Measurements from ENCODE around the gene INPP4B.

INPP4B gene

DNA sequence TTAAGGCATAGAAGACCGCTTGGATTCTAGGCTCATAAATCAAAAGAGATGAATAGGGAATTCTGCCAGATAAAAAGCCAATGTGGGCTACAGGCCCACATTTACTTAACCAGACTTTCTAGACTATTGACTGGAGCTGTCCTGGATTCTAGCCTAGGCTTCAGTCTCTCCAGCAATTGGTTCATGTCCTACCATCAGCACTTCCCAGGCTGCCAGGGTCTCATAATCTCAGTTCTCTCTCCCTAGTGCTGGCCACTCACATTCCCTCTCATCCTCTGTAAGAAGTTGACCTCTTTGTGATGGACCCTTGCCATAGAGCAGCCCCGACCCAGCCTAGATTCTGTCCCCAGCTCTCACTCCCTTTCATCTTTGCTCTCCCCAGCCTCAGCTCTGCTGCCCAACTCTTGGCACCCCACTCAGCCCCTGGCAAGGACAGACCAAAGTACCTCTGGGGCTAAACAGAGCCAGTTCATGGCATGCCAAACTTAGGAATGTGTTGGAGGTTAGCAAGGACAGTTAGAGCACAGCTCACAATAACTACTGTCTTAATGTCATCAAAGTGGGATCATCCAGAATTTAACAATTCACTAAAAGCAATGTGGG, 396.2 kb downstream of the INPP4B start:
- DNase-seq: peak; percentile 87

DNA sequence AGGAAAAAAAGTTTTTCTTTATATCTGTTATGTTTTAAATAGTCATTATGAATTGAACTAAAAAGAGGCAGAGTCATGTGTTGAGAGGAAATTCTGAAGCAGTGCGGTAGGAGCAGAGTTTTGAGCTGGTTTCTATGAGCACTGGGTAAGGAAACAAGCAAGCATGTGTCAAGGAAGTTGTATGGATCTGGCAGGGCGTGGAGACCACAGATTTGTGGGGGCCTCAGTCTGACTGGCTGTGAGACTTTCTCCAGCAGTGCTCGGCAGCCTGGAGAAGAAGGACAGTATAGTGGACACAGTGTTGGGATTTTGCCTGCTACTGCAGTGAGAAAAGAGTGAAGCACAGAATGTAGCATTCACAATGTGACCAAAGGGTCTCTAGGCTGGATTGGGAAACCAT, 399.1 kb downstream of the INPP4B start:
- no peak for DNase-seq

DNA sequence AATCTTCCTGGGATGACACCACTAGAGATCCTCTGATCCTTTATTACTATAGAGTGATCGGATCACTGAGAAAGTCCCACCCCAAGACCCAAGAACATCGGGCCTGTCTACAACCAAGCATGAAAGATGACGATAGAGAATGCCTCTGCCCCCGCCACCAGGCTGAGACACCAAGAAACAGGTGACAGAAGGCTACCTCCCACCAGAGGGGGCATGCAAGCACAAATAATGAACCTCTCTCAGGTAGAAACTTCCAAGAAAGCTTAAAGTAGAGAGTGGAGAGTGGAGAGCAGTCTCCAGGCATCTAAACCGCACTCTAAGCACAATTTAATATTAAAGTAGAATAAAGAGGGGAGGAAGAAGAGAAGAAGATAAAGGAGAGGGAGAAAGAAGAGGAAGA, 402.6 kb downstream of the INPP4B start:
- no peak for DNase-seq

DNA sequence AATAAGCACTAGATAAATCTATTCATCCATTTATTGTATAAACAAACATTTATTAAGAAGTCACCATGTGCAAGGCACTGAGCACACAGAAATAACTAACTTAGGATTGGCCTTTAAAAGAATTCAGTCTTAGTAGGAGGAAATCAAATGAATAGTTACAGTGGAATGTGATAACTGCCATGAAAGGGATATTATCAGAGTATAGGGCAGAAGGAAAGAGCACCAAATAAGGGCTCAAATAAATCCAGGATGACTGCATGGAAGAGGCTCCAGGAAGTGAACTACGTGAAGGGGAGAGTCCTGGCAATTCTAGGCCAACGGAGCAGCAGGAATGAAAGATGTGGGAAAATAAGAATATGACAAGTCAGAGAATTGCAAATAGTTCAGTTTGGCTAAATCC, 406.0 kb downstream of the INPP4B start:
- no peak for DNase-seq

DNA sequence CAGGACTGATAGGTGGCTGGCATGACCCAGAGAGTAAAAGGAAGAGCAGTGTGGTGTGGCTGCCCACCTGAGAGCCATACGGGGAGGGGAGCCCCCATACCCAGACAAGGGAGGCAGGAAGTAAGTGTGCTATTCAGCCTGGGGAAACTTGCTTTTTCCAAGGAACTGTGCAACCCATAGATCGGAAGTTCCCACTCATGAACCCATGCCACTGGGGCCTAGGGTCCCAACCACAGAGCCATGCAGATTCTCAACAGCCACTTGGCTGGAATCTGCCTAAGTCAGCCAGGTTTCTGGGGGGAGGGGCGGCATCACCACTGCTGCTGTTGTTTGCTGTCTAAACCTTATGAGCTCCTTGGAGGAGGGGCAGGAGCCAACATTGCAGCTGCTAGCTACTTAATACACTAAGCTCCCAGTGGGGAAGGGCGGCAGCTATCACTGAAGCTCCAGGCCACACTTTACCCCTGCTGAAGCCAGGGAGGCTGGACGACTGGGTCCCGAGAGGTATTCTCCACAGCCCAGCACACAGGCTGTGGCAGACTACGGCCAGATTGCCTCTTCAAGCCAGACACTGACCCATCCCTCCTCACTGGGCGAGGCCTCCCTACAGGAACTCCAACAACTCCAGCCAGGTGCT, 410.4 kb downstream of the INPP4B start:
- DNase-seq: no peak

DNA sequence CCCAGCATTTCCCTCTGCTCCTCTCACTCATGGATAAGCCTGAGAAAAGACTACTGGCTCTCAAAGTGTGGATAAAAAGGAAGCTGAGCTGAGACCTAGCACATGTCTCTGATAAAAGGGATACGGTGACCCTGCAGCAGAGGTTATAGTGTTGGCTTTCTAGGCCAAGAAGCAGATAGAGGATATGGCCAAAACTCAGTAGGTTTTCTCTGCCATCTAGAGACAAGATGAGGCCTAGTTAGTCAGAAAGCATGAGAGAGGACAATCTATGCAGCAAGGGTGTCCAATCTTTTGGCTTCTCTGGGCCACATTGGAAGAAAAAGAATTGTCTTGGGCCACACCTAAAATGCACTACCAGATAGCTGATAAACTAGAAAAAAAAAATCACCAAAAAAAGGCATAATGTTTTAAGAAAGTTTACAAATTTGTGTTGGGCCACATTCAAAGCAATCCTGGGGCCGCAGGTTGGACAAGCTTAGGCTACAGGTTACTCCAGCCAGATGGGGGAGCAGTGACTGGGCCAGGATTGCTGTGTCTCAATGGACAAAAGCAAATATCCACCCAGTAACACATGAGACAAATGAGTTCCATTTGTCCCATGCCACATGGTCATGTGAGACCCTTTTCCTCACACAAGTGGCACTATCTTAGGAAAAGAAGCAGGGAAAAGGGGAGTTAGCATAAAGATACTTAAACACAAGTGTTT, 411.4 kb downstream of the INPP4B start:
- no peak for DNase-seq

DNA sequence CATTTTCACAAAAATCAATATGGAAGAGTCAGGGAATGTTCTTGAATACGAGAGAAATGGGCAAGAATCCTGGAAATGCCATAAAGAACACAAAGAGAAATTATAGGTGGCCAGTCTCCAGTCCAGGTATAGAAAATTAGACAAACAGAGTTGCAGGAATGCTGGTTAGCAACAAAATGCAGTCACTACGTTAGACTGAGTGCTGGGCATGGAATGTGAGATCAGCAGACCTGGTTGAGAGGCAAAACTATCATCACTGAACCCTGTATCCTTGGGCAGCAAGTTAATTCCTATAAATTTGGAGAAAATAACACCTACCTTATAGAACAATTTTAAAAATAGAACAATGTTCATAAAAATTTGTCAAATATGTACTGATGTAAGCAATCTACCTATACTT, 417.4 kb downstream of the INPP4B start:
- DNase-seq: no peak

DNA sequence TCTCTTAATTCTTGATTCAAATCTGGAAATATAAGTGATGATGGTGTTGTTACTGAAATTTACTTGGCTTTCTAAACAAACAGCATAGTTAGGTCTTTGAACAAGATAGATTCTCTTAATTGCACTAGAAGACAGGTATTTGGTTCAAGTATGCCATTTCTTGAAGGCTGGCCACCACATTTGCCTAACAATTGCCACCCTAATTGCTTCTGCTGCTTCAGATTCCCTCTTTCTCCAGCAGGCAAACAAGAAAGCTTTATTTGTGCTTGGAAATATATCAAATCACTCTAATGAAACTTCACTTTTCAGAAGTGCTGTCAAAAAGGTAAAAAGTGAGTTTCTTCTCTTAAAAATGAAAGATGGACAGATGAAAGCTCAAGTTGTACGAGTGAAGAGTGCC, 418.6 kb downstream of the INPP4B start:
- no peak for DNase-seq

DNA sequence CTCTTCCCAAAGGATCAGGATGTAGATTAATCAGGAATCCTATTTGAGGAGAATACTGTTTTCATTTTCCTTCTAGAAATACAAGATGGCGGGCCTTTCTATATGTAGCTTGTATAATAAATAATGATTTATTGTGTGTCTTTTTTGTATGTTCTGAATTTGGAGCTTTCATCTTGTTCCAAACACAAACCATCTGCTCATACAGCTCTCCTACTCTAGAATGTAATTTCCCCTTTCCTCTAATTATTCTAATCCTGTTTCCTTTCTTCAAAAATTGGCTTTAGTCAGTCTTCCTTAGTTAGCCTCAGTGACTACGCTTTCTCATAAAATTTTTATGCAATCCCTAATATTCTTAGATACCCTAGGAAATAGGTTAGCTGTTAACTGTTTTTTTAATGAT, 422.2 kb downstream of the INPP4B start:
- DNase-seq: no peak

DNA sequence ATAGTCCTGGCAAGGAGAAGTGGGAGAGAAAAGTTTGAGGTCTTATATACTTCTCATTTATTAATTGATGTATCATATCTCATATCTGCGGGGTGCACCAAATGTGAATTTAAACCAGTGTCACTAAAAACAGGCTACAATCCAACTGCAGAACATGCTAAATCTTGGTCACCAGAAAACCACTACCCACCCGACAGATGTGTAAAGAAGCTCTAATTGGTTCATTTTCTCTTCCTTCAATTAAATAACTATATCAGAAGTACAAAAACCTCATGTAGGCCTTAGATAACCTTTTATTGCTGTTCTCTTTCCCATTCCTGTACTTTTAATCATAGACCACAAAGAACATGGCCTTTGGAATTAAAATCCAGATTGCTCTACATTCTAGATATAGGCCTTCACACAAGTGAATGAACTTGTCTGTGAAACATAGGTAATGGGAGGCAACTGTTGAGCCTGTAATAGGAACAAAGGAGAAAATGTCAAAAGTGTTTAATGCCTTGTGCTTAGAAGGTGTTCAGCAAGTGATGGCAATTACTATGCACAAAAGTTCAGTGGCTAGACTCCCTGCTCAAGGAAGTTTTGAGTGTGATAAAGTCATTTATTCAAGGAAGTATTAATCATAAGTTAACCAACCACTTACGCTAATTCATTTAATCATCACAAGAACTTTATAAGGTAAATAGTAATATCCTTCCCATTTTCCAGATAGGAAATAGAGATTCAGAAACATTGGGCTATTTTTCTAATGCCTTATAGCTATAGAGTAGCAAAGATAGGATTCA, 425.6 kb downstream of the INPP4B start:
- DNase-seq: no peak

DNA sequence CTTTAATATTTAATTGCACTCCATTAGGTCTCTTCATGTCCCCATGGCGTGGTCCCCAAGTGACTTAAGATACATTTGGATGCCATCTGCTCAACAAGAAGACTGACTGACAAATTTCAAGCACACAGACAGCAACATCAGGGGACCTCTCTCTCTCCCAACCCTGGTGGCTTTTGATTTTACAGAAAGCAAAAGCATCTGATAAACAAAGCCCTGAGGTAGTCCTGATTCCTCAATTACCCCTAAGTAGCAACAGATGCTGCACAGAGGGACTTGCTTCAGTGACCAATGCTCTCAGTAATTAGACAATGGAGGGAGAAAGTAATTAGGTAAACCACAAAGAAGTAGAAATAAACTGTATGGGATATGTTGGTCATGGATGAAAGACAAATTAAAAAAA, 426.4 kb downstream of the INPP4B start:
- no peak for DNase-seq

DNA sequence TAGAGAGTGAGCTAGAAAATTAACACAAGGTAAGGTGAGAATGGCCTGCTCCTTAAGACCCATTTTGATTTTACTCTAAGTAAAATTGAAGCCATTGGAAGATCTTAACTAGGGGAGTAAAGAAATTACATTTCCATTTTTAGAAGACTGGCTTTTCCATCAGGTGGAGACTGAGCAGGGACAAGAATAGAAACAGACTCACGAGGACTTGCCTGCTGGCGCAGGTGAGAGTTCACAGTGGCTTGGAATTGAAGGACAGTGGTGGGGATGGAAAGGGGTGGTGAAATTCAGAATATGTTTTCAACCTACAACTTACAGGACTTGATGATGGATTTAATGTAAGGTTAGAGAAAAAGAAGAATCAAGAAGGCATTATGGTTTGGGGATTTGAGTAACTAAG, 427.4 kb downstream of the INPP4B start:
- no peak for DNase-seq

DNA sequence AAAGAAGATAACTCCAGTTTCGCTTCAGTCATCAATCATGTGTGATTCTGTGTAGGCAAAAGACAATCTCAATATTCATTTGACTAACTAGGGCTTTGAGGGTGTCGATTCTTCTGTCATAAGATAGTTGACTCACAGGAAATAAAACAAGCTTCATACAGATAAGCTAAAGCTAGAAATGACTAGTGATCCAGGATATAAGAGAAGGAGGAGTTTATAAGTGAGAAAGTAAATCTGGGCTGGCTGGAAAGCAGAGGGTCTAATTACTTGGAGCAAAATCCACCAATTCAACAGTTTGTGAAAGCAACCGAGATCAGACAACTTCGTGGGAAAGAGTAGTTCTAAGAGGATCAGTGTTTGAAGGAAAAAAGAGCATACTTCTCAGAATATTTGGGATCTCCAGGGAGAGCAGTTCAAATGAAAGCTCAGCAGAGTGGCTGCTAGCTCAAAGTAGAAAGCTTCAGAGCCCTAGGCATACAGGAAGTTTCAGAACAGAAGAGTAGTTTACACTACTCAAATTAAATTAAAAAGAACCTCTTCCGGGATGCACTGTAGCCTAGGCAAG, 429.3 kb downstream of the INPP4B start:
- no peak for DNase-seq

DNA sequence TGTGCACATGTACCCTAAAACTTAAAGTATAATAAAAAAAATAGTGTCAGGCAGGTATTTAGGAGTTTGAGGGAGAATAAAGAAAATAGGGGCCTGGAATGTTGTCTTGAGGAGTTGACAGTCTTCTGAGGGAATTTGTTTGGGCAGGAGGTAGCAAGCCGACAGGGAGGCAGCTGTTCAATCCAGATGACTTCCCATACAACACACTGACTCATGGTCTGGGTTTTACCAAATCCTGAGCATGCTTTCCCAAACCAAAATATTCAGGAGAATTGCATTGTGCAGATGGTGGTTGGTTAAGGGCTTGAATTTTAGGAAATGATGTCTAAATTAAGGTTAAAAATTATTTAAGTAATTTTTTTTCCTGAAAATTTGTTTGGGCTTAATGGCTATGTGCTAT, 430.0 kb downstream of the INPP4B start:
- no peak for DNase-seq

DNA sequence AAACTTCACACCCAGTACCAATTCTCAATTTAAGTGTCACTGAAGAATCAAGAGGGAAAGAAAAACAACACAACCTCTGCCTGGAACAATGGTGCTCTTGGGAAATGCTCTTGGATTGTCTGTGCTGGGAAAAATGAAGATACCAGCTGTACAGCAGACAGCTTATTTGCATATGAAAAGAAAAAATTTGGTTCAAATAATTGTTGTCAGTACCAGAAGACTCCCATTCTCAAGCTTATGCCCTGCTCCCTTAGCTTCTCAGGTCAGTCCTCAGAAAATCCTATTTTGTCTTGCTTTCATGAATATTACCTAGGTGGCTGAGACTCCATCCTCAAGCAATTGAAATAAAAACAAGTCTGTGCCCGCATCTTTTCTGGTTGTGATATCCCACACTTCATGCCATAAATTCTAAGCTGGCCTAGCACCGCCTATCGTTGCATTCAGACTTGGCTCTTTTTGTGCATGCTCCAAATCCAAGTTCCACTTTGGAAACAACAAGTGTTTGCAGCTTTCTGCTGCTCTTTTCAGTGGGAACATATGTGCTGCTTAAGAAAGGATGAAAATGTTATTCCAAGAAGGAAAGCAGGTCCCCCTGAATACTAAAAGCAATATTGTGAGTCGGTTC, 431.6 kb downstream of the INPP4B start:
- DNase-seq: no peak

DNA sequence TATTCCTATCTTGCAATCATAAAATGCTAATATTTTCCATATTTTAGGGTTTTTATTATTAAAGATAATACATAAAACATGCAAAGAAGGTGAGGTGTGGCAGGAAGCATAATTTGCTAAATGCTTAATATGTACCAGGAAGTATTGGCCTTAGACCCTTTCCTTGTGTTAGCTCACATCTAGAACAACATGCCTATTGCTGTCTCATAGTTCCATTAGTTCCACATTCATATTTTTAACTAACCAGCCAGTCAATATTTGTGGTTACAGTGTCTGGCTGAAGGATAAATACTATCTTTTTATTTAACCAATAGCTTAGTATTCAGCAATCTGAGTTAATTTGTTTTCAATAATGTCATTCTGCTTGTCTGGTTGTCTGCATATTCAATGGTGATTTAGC, 432.6 kb downstream of the INPP4B start:
- DNase-seq: no peak

DNA sequence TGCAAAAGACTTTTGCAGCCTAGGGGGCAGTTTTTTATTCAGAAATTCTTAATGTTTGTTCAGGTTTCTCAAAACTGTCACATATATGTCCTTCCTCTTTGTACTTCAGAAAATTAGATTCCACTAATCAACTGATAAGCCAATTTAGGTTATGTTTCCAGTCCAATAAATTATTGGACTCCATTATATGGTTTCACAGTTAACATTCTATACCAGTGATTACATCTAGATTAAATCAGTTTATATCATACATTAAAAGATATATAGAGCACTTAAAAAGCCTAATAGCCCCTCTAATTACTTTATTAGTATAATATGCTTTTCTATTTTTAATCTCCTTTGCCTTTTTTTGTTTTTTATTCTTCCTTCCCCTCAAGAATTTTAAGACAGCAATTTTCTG, 434.1 kb downstream of the INPP4B start:
- DNase-seq: no peak

DNA sequence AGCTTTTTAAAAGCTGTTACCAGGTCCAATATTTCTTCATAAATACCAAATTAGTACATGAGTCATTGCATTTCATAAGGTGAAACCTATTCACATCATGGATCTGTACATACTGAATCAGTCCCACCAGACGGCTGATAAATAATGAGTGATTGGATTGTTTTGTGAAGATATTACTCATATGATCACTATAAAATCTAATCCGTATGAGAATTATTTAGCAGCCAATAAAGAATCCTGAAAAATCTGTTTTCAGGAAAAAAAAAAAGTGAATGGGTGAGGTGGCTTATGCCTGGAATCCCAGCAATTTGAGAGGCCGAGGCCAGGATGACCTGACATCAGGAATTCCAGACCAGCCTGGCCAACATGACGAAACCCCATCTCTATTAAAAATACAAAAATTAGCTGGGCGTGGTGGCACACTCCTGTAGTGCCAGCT, 438.1 kb downstream of the INPP4B start:
- no peak for DNase-seq

DNA sequence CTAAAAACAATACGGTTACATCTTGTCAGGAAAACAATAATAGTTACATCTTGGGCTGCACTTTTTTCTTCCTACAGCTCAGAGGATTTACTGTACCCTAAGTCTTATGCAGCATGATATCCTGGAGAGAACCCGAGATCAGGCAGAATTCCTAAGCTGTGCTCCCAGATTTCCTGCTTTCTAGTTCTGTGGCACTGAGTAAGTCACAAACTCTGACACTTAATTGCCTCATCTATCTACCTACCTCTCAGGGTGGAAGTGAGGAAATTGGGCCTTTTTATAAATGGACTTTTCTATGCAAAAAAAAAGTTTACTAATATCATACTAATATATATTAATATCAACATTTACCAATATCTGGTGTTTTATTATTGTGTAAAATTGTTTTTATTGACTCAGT, 438.5 kb downstream of the INPP4B start:
- no peak for DNase-seq

DNA sequence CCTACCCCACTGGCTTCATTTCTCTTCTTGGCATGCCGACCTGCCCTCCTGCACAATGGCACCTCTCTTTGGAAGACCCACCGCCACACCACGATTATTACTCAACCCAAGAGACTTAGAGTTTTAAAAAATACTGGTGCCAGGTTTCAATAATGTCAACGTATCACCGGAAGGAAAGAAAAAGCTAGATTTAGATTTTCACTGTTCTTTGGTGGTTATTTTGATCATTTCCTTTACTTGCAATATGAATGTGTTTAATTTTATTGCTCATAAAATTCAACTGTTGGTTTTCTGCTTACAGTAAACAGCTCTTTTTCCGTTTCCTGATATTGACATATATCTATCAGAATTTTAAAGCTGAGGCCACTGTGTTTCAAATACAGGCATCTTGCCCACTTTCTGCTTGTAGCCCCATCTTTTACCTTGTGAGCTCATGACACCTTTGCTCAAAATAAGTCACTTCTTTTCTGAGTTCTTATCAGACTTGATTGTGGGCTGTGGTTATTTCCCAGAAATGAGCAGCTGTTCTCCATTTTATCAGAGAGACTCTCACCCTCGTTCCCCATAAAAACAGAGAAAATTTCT, 439.1 kb downstream of the INPP4B start:
- no peak for DNase-seq

DNA sequence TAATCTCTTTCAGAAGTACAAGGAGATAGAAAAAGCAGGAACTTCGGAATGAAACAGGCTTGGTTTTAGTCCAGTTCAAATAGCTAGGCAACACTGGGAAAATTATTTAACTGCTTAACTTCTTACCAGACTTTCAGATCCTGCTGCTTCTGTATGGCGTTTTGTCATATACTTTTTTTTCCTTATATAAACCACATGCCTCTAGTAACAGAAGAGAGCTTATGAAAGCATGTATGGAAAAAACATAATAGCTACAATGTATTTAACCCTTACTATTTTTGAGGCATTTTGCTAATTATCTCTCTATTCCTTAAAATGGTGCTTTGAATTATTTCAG, 439.6 kb downstream of the INPP4B start:
- DNase-seq: no peak

DNA sequence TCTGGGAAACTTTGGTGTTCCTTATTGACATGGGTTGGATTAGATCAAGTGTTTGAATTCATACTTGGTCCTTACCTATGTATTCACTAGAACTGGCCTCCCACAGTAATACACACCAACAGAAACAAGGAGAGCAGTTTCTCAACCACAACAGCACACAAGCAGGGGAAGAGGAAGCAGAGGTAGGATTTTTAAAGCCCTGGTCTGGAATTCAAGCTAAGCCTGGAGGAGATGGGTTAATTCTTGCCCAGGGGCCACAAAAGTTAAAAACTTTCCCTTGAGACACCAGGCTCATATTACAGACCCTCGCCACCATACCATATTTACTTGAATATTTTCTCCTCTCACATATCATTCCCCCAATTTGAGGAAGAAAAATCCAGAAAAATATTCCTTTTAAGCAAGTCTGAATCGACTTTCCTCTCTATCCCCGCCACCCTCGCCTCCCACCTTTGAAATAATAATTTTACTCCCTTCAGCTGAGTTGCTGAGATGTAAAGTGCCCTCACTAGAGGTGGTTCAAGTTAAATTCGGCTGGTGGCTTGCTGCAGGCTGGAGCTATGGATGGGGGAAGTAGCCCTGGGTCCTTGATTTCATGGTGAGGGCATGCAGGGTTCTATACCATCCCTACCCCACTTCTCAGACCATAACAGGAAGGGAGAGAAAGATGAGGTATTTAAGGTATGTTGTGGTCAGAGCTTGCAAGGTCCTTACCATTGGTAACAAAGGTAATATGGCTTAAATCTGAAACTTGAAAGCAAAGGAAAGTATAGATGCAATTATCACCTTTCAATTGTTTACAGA, 440.2 kb downstream of the INPP4B start:
- no peak for DNase-seq

Measured in NCI-H446 treated with DMSO at 0.1 percent for 48 hours (cell line).